GOT3 (cell line): ENCODE data around the gene NRP1.

Experiments
- DNase-seq: peaks from one replicate; lab custom pipeline; 2025; ENCODE audit warnings: mixed read lengths; lab: John Stamatoyannopoulos, UW

The NRP1 gene

GRCh38 chr10:33260403-33261149 lies 73.9 kb downstream of the NRP1 start:
- no peak for DNase-seq

GRCh38 chr10:33258967-33259366 lies 75.5 kb downstream of the NRP1 start:
- DNase-seq, result no peak

GRCh38 chr10:33257439-33258080 lies 76.9 kb downstream of the NRP1 start:
- DNase-seq, result no peak

GRCh38 chr10:33256458-33256857 lies 78.0 kb downstream of the NRP1 start:
- no peak for DNase-seq

- DNase-seq, result no peak
Observed at GRCh38 chr10:33254556-33255160, 79.8 kb downstream of the NRP1 start.

GRCh38 chr10:33253411-33253810 lies 81.1 kb downstream of the NRP1 start:
- no peak for DNase-seq

- no peak for DNase-seq
Observed at GRCh38 chr10:33252794-33253203, 81.7 kb downstream of the NRP1 start.

GRCh38 chr10:33252324-33252723 lies 82.1 kb downstream of the NRP1 start:
- no peak for DNase-seq

GRCh38 chr10:33249659-33250345 lies 84.7 kb downstream of the NRP1 start:
- DNase-seq, result no peak

- no peak for DNase-seq
Observed at GRCh38 chr10:33249137-33249536, 85.3 kb downstream of the NRP1 start.

GRCh38 chr10:33248638-33249037 lies 85.8 kb downstream of the NRP1 start:
- no peak for DNase-seq

- no peak for DNase-seq
Observed at GRCh38 chr10:33247221-33247922, 87.1 kb downstream of the NRP1 start.

- no peak for DNase-seq
Observed at GRCh38 chr10:33245343-33245742, 89.1 kb downstream of the NRP1 start.

- DNase-seq, result no peak
Observed at GRCh38 chr10:33244354-33244967, 90.0 kb downstream of the NRP1 start.

- no peak for DNase-seq
Observed at GRCh38 chr10:33243703-33244102, 90.8 kb downstream of the NRP1 start.

- DNase-seq, result no peak
Observed at GRCh38 chr10:33242931-33243330, 91.5 kb downstream of the NRP1 start.

- DNase-seq, result no peak
Observed at GRCh38 chr10:33241351-33241750, 93.1 kb downstream of the NRP1 start.

GRCh38 chr10:33240931-33241330 lies 93.5 kb downstream of the NRP1 start:
- no peak for DNase-seq

- no peak for DNase-seq
Observed at GRCh38 chr10:33240258-33240657, 94.2 kb downstream of the NRP1 start.

- no peak for DNase-seq
Observed at GRCh38 chr10:33239257-33239656, 95.2 kb downstream of the NRP1 start.

- no peak for DNase-seq
Observed at GRCh38 chr10:33238643-33239042, 95.8 kb downstream of the NRP1 start.
